Thymus (tissue), 11 donors: Measurements from ENCODE around the gene SUSD6. TPM values are rescaled to one million over a fixed set of nuclear protein-coding genes. Genes with fewer than 3 reads are reported as not detected.

Source experiments
- DNase-seq, 9 donors: peaks; one replicate each; pipeline ENCODE4 v3.0.0-alpha.2; 2013; ENCODE audit warnings: low spot score in 9 of 9, low read depth in 6 of 9, missing footprints in 1 of 9
- H3K27ac ChIP-seq, 2 donors: one replicate each; pipeline ENCODE4 v1.5.1; 2013; ENCODE audit warnings: control low read depth in 1 of 2, low read depth in 1 of 2, low read length in 1 of 2, mild to moderate bottlenecking in 1 of 2, moderate library complexity in 1 of 2
- H3K27me3 ChIP-seq, 2 donors: one replicate each; pipeline ENCODE4 v1.5.1; 2013; ENCODE audit warnings: low read length in 1 of 2; ENCODE audit not compliant: control insufficient read depth in 2 of 2, insufficient read depth in 1 of 2
- H3K36me3 ChIP-seq, 2 donors: one replicate each; pipeline ENCODE4 v1.5.1; 2013; ENCODE audit warnings: low read length in 1 of 2, mild to moderate bottlenecking in 1 of 2, moderate library complexity in 1 of 2; ENCODE audit not compliant: control insufficient read depth in 2 of 2, insufficient read depth in 2 of 2
- H3K4me1 ChIP-seq, 2 donors: one replicate each; pipeline ENCODE4 v1.5.1; 2013; ENCODE audit warnings: low read length in 2 of 2; ENCODE audit not compliant: control insufficient read depth in 2 of 2, insufficient read depth in 2 of 2
- H3K4me3 ChIP-seq, 2 donors: one replicate each; pipeline ENCODE4 v1.5.1; 2013; ENCODE audit warnings: low read length in 2 of 2, control low read depth in 1 of 2, mild to moderate bottlenecking in 1 of 2
- H3K9me3 ChIP-seq, 2 donors: one replicate each; pipeline ENCODE4 v1.5.1; 2013; ENCODE audit warnings: low read length in 1 of 2, mild to moderate bottlenecking in 1 of 2; ENCODE audit not compliant: control insufficient read depth in 2 of 2, insufficient read depth in 1 of 2
- WGBS: extraction: QIAGEN DNeasy Blood & Tissue Kit; methylation state at CpG from one replicate; pipeline ENCODE4 v1.1.7; 2013; 5-methylcytosine and 5-hydroxymethylcytosine counted together
- polyA plus RNA-seq: library from polyadenylated mRNA; stranded (reverse); fragments of 200-250 nt; gene quantifications from one replicate; pipeline ENCODE4 v1.2.3, GENCODE V29; 2013
- total RNA-seq: library from RNA; stranded (reverse); fragments of 120-200 nt; gene quantifications from one replicate; pipeline ENCODE4 v1.2.4, GENCODE V29; 2013
- donor health status: healthy.

The SUSD6 gene
- total and polyA plus RNA-seq, 2 donors: 7.8 to 23.7 TPM

DNA sequence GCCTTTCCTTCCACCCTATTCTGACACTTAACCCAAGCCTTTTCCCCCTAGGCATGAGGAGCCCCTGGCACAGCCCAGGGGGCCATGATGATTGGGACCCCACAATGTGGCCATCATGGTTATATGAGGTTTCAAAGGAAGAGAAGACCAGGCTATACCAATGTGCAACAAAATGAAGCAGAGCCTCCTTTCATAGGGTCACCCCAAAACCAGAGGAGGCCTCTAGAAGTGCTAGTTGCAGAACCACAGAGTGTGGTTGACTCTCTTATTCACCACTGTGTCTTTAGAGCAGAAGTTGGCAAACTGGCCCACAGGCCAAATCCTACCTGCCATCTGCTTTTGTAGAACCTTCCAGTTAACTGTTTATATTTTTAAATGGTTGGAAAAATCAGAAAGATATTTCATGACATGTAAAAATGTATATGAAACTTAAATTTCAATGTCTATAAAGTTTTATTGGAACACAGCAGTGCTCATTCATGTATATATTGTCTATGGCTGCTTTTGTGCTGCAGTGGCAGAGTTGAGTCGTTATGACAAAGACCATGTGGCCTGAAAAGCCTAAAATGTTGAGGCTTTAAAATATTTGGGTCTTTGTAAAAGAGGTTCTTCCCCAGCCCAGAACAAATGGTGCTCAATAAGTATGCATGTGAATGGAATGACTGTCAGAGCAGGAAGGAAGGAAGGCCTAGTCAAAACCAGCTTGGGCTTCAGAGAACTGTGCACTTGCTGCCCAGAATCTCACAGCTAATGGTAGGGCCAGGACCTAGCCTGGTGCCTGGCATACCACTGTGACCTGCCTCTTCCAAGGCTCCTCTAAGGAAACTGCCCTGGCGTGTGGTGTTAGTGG is 49.2 kb downstream of the SUSD6 start:
- Histone ChIP-seq H3K27me3 (no peaks in the 10 kb centered on the region), H3K36me3 (peaks cover 12 to 18% of the 10 kb centered on the region in 2 donors), H3K4me3 (no peak overlapping the region), H3K27ac (no peak overlapping the region), H3K4me1 (peaks cover 2 to 5% of the 10 kb centered on the region in 2 donors), H3K9me3 (no peaks in the 10 kb centered on the region)
- WGBS: 96% methylated on average over 2 of the region's 2 CpGs
- DNase-seq: no peak

DNA sequence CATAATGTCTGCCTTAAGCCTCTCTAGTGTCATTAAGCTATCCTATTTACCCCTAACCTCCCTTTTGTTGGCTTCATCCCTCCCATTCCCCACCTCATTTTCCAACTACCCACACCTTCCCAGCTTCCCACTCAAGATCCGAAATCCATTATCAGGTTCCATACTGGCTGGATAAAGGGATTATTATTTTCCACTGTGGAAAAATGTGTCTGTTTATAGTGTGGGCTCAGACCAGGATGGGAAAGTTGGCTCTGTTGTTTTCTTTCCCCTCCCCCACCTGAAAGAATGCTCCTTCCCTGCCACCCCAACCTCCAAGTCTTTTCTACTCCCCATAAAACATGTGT is 49.8 kb downstream of the SUSD6 start:
- WGBS: 96% methylated on average over 1 of the region's 1 CpG
- H3K4me1 ChIP-seq: peaks cover 2 to 5% of the 10 kb centered on the region in 2 donors
- no peaks in the 10 kb centered on the region for H3K9me3 ChIP-seq
- H3K36me3 ChIP-seq: peaks cover 12 to 18% of the 10 kb centered on the region in 2 donors
- H3K27ac ChIP-seq: no peak overlapping the region
- H3K4me3 ChIP-seq: no peak overlapping the region
- no peaks in the 10 kb centered on the region for H3K27me3 ChIP-seq
- DNase-seq: no peak

DNA sequence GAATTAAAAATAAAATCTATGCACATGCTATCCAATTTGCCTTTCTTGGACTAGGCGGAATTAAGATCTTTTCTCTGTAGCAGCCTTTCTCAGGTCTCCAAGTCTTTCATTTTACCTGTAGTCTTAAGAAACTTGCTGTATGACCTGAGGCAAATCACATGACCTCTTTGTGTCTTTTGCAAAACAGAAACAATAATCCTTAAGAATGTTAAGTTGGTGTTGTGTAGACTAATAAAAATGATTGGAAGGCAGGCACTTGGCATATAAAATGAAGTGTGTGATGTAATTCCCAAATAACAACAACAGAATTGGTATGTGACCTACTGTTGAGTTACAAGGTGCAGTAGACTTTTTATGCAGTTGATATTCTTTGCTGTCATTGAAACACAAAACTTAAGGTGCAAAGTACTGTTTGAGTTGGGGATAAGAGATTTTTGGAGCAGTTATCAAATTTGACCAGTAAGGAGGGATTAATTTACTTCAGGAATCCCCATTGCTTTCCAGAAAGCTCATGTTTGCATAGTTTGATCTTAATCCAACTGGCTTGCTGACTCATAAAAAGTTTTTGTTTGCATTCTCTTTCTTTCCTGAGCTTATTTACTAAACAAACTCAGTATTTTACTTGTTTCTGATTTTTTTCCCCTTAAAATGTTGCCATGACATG is 51.4 kb downstream of the SUSD6 start:
- 97% methylated on average over 1 of the region's 1 CpG for WGBS
- Histone ChIP-seq H3K27ac (peak overlapping the region in 1 of 2 donors; percentile 62), H3K36me3 (peaks cover 12 to 18% of the 10 kb centered on the region in 2 donors), H3K9me3 (no peaks in the 10 kb centered on the region), H3K27me3 (no peaks in the 10 kb centered on the region), H3K4me3 (no peak overlapping the region), H3K4me1 (peaks cover 0 to 13% of the 10 kb centered on the region in 2 donors)
- no peak for DNase-seq

DNA sequence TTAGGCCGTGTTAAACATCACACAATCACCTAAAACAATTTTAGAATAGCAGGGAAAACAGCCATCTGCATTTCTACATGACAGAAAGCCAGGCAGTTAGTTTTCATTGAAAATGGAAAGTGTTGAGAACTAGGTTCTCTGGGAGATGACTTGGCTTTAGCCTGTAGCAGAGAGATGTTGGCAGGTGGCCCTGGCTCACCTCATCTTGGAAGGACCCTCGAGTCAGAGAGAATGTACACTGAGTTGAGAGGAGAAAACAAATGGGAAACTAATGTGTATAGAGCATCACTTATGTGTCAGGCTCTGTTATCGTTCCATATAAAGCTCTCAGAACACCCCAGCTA is 51.9 kb downstream of the SUSD6 start:
- H3K9me3 ChIP-seq: no peaks in the 10 kb centered on the region
- no peak overlapping the region for H3K4me3 ChIP-seq
- peak overlapping the region; percentile 36 to 62 for H3K27ac ChIP-seq
- DNase-seq: no peak
- H3K27me3 ChIP-seq: no peaks in the 10 kb centered on the region
- peaks cover 0 to 18% of the 10 kb centered on the region in 2 donors for H3K4me1 ChIP-seq
- WGBS: 88% methylated on average over 3 of the region's 3 CpGs
- H3K36me3 ChIP-seq: peaks cover 12 to 18% of the 10 kb centered on the region in 2 donors

DNA sequence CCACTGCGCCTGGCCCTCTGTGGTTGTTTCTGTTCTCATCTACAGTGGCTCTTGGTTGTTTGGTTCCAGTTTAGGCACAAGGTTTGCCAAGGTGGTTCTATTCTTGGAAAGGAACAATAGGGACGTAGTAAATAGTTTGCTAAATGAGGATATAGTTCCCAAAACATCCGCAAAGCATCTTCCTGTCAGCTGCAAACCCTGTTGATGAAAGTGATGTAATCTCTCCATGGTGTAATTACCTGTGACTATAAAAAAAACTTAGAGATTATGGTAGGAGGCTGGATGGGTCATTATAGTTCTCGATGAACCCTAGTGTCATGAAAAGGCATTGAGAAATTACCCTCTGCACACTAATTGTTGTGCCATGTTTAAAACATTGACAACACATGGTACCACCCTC is 52.9 kb downstream of the SUSD6 start:
- Histone ChIP-seq H3K36me3 (peaks cover 6 to 17% of the 10 kb centered on the region in 2 donors), H3K9me3 (no peaks in the 10 kb centered on the region), H3K4me1 (peaks cover 0 to 26% of the 10 kb centered on the region in 2 donors), H3K27ac (no peak overlapping the region), H3K4me3 (no peak overlapping the region), H3K27me3 (no peaks in the 10 kb centered on the region)
- WGBS: 98% methylated on average over 4 of the region's 4 CpGs
- DNase-seq: no peak

DNA sequence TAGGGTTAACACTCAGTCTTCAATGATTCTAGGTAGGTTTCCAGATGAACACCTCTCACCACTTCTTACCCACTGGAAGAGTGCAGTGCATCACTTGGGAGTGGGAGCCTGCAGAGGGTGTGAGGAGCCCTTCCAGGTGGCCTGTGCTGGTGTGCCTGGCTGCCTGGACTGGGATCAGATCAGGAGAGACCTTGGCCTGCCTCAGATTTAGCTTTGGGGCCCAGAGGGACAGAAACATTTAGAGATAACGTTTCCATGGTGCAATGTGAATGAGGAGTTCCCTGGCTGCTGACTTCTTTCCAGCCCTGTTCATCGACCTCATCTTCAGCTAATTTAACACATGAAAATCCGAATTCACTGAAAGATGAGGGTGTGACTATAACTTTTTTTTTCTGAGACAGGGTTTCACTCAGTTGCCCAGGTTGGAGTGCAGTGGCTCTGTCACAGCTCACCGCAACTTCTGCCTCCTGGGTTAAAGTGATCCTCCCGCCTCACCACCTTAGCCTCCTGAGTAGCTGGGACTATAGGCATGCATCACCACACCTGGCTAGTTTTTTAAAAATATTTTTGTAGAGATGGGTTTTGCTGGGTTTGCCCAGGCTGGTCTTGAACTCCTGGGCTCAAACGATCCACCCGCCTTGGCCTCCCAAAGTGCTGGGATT is 53.6 kb downstream of the SUSD6 start:
- Histone ChIP-seq H3K27ac (no peak overlapping the region), H3K36me3 (peaks cover 3 to 10% of the 10 kb centered on the region in 2 donors), H3K27me3 (no peaks in the 10 kb centered on the region), H3K4me1 (peaks cover 0 to 30% of the 10 kb centered on the region in 2 donors), H3K9me3 (no peaks in the 10 kb centered on the region), H3K4me3 (no peak overlapping the region)
- WGBS: 94% methylated on average over 7 of the region's 7 CpGs
- DNase-seq: no peak

DNA sequence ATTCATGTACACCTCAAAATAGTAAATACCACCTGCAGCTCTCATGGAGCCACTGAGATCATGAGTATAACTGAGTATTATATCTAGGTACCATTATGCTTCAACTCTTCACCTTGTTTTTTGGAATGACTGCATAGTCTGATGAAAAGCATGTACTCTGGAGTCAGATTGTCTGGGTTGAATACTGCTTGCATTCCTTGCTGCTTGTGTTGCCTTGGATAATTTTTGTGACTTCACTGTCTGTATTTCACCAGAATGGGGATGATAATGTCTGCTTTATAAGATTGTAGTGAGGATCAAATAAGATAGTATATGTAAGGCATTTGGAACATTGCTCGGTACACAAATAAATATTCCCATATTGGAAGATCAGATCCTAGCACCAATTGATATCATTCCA is 54.2 kb downstream of the SUSD6 start:
- WGBS: 97% methylated on average over 1 of the region's 1 CpG
- DNase-seq: no peak
- H3K4me3 ChIP-seq: no peak overlapping the region
- no peaks in the 10 kb centered on the region for H3K27me3 ChIP-seq
- peak overlapping the region in 1 of 2 donors; percentile 33 for H3K27ac ChIP-seq
- peaks cover 0 to 37% of the 10 kb centered on the region in 2 donors for H3K4me1 ChIP-seq
- peaks cover 3 to 6% of the 10 kb centered on the region in 2 donors for H3K36me3 ChIP-seq
- no peaks in the 10 kb centered on the region for H3K9me3 ChIP-seq

DNA sequence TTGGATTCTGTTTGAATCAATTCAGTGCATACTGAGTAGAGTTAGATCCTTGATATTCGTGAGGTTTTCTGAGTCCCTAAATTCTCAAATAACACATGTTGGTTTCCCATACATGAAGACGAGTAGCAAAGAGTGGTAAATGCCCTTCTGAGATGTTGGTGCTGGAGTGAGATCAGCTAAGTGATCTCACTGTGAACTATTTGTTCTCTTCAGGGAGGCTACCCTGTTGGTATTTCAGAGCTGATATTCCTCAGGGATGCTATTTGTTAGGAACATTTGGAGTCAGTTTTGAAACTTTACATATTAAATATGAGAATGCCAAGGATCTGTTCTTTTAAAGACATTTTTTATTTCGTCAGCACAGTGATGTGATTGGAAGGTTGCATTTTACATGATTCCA is 54.7 kb downstream of the SUSD6 start:
- peaks cover 0 to 41% of the 10 kb centered on the region in 2 donors for H3K4me1 ChIP-seq
- no peaks in the 10 kb centered on the region for H3K27me3 ChIP-seq
- WGBS: 96% methylated on average over 3 of the region's 3 CpGs
- no peaks in the 10 kb centered on the region for H3K9me3 ChIP-seq
- H3K4me3 ChIP-seq: no peak overlapping the region
- peak overlapping the region; percentile 33 to 36 for H3K27ac ChIP-seq
- peaks cover 0 to 6% of the 10 kb centered on the region in 2 donors for H3K36me3 ChIP-seq
- no peak for DNase-seq

DNA sequence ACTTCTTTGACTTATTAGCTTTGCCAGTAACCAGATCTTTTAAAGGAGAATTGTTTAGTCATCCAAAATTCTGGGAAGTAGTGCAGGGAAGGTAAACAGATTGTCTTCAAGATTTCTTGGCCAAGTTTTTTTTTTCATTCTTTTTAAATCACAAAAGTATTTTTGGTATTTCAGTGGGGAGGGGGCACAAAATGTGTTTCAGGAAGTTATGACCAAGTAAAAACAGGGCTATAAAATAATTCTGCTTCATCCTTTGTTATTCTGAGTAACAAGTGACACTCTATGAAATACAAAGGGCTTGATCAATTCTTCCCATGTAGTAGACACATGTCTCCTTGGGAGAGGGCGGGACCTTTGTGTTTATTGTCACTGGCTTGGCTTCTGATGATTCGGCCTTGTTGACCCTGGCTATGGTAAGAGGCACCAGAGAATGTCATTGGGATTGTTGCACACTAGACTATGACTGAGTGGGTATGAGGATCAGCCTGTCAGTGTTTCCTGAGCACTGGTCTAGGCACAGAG is 55.4 kb downstream of the SUSD6 start:
- 96% methylated on average over 2 of the region's 2 CpGs for whole genome bisulfite sequencing
- Histone ChIP-seq H3K9me3 (no peaks in the 10 kb centered on the region), H3K27me3 (no peaks in the 10 kb centered on the region), H3K4me1 (peaks cover 0 to 47% of the 10 kb centered on the region in 2 donors), H3K4me3 (no peak overlapping the region), H3K36me3 (peaks cover 0 to 6% of the 10 kb centered on the region in 2 donors), H3K27ac (peak overlapping the region; percentile 38 to 68)
- DNase-seq: no peak
